IMR-90 (cell line): Measurements from ENCODE around the gene TXNL1.

Source experiments
- BHLHE40 ChIP-seq: fragments of 150-350 bp; IDR thresholded peaks from 2 replicates; pipeline ENCODE4 v1.6.1; 2016; ENCODE audit warnings: mild to moderate bottlenecking, low read depth, low read length
- CTCF ChIP-seq: conservative IDR thresholded peaks from 2 replicates; pipeline ENCODE4 v1.5.1; 2012; ENCODE audit warnings: mild to moderate bottlenecking, low read depth, low read length, improper control_type of control experiment
- ELK1 ChIP-seq: fragments of 150-350 bp; IDR thresholded peaks from 2 replicates; pipeline ENCODE4 v1.6.1; 2016; ENCODE audit warnings: low read depth, mild to moderate bottlenecking, low read length, moderate library complexity, borderline replicate concordance
- FOS ChIP-seq: fragments of 150-350 bp; IDR thresholded peaks from 2 replicates; pipeline ENCODE4 v1.6.1; 2016; ENCODE audit warnings: low read depth, low read length
- POLR2A ChIP-seq: IDR thresholded peaks from 2 replicates; pipeline ENCODE4 v1.6.1; 2012; ENCODE audit warnings: mild to moderate bottlenecking, low read depth, low read length
- RAD21 ChIP-seq: IDR thresholded peaks from 2 replicates; pipeline ENCODE4 v1.6.1; 2012; ENCODE audit warnings: low read length, improper control_type of control experiment
- USF2 ChIP-seq: fragments of 150-350 bp; IDR thresholded peaks from 2 replicates; pipeline ENCODE4 v1.6.1; 2017; ENCODE audit warnings: mild to moderate bottlenecking, antibody characterized with exemption, low read length, low read depth

- TF ChIP-seq CTCF (peak; percentile 77), POLR2A (peak; percentile 44; the same call in 1 of the 2 replicates), FOS (no peak), RAD21 (peak; percentile 87), USF2 (no peak), BHLHE40 (no peak), ELK1 (no peak)
These were observed 62.4 kb downstream of the TXNL1 start for GRCh38 chr18:56575819-56576663.
